Pancreas (tissue), 10 donors: ENCODE data around the gene RGS11. TPM values are rescaled to one million over a fixed set of nuclear protein-coding genes. Genes with fewer than 3 reads are reported as not detected.
A peak's percentile ranks its signal among the peaks of the same experiment; 100 is the strongest.
"Not testable (repeated sequence)": the region's sequence is repeated elsewhere in the genome, so short reads cannot be mapped to it uniquely, and the experiment has no call there.

Experiments used
- ATAC-seq, 4 donors: fragments of 200-7000 bp; cut with Tn5 transposase; one replicate each; pipeline versions ENCODE4 v1.8.0 to v1.9.1; 2020; ENCODE audit warnings: mild to moderate bottlenecking in 4 of 4, moderate library complexity in 4 of 4
- DNase-seq, 6 donors: peaks; one replicate each; pipeline ENCODE4 v3.0.0-alpha.2; 2020
- FAIRE-seq: peaks from 2 replicates; lab custom pipeline; 2012; peaks lifted over from hg19 to GRCh38; lab: Jason Lieb, UNC
- H3K27ac ChIP-seq, 4 donors: fragments of 200-600 bp; sonication (generic); 1 replicate in 3 of 4; 2 replicates in 1 of 4; pipeline versions ENCODE4 v1.5.0 to v1.8.0; 2020
- H3K27me3 ChIP-seq, 4 donors: fragments of 200-600 bp; one replicate each; pipeline ENCODE4 v1.8.0; 2021
- H3K36me3 ChIP-seq, 3 donors: fragments of 200-600 bp; sonication (generic) in 1 of 3; one replicate each; pipeline versions ENCODE4 v1.5.0 to v1.8.0; 2020 to 2021
- H3K4me1 ChIP-seq, 3 donors: fragments of 200-600 bp; one replicate each; pipeline ENCODE4 v1.8.0; 2021
- H3K4me3 ChIP-seq, 4 donors: fragments of 200-600 bp; sonication (generic) in 2 of 4; one replicate each; pipeline versions ENCODE4 v1.5.0 to v1.8.0; 2020 to 2021
- H3K9me3 ChIP-seq, 4 donors: fragments of 200-600 bp; one replicate each; pipeline ENCODE4 v1.8.0; 2021
- WGBS, 2 donors: extraction: QIAGEN DNeasy Blood & Tissue Kit; methylation state at CpG; one replicate each; pipeline ENCODE4 v1.1.7; 2013; 5-methylcytosine and 5-hydroxymethylcytosine counted together
- intact Hi-C, 3 donors: fragments of 100-400 bp; cut with DNase I; formaldehyde crosslinking; loops; one replicate each; pipeline versions ENCODE4 v1.11.1 to v1.14.2; 2022
- polyA plus RNA-seq, 2 donors: library from polyadenylated mRNA; stranded (reverse); fragments of 200-250 nt; gene quantifications; one replicate each; pipeline ENCODE4 v1.2.3, GENCODE V29; 2013
- total RNA-seq, 6 donors: library from RNA; stranded (reverse); fragmentation: NEBNext Ultra II Directional in 4 of 6; extraction: Animal tissue kit (Norgen Biotek cat#: 25700) in 4 of 6; gene quantifications; one replicate each; pipeline versions ENCODE4 v1.2.1 to v1.2.4, GENCODE V29; 2021 to 2023
- TF ChIP-seq, protein P1 (sequence below), 4 donors: fragments of 200-600 bp; sonication (generic) in 3 of 4; IDR thresholded peaks; one replicate each; pipeline versions ENCODE4 v1.5.0 to v1.8.0; 2021; ENCODE audit warnings: antibody characterized with exemption in 4 of 4
- donor health status: healthy with polysubstance abuse.
- donor health status: DM: no; HTN: no; CAD: no; lungs with moderate emphysema.
- donor health status: DM: no; HTN: no; CAD: no.
- donor health status: control.
- donor health status: control.
- donor health status: Bipolar disorder and iron deficiency.
- donor health status: DM: yes; HTN: yes; CAD: no.
- donor health status: DM: no; HTN: no; CAD: no.
- donor health status: DM: no; HTN: no; CAD: no.
- donor health status: DM: yes; HTN: yes; CAD: no.

Gene RGS11
- total and polyA plus RNA-seq, 8 donors, result 4.5 to 47.2 (median 8.1) TPM

DNA sequence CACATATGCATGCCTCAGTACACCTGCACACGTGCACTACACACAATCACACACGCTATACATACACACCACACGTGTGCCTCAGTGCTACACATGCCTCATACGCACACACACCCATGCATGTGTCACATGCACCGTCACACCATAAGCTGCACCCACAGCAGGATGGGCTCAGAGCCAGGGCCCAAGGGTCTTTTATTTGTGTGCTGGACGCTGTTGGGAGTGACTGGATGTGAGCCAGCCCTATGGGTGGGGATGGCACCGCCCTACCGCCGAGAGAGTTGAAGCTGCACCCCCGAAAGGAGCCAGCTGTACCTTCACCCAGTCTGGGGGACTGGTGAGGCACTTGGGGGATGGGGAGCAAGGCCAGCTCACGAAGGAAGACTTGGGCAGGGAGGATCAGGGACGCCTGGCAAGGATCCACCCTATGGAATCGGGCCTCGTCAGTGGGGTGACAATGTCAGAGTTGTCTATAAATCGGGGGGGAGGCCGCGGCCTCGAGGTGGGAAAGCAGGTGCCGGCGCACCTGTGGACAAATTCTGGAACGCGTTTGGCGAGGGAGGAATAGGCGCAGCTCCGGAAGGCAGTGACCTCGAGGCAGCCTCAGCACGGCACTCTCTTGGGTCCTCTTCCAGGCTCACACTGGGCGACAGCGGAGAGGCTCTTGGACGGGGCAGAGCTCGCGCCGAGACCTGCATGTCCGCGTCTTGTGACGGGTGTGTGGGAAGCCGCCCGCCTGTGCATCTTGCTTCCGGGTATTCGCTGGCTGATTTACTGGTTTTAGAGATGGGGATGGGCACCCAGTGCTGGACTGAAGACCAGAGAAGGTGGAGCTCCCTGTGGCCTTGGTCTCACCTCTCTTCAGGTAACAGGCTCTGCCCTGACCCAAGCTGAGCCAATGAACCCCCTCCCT lies 7.3 kb downstream of the RGS11 start:
- Histone ChIP-seq H3K27ac (peak overlapping the region; percentile 77 to 88 (median 82)), H3K4me3 (peak overlapping the region in 2 of 4 donors; percentile 22 to 31), H3K27me3 (no peaks in the 10 kb centered on the region), H3K4me1 (peaks cover 0 to 12% (median 5%) of the 10 kb centered on the region in 3 donors), H3K9me3 (no peaks in the 10 kb centered on the region), H3K36me3 (peaks cover 0 to 17% (median 4%) of the 10 kb centered on the region in 3 donors)
- peak; percentile 75 to 85 (median 84) for ATAC-seq
- TF ChIP-seq, protein P1, sequence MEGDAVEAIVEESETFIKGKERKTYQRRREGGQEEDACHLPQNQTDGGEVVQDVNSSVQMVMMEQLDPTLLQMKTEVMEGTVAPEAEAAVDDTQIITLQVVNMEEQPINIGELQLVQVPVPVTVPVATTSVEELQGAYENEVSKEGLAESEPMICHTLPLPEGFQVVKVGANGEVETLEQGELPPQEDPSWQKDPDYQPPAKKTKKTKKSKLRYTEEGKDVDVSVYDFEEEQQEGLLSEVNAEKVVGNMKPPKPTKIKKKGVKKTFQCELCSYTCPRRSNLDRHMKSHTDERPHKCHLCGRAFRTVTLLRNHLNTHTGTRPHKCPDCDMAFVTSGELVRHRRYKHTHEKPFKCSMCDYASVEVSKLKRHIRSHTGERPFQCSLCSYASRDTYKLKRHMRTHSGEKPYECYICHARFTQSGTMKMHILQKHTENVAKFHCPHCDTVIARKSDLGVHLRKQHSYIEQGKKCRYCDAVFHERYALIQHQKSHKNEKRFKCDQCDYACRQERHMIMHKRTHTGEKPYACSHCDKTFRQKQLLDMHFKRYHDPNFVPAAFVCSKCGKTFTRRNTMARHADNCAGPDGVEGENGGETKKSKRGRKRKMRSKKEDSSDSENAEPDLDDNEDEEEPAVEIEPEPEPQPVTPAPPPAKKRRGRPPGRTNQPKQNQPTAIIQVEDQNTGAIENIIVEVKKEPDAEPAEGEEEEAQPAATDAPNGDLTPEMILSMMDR (IDR thresholded peaks at IDR 0.05), result no peak
- FAIRE-seq, result no peak
- peak; percentile 77 to 93 (median 86) for DNase-seq
- intact Hi-C loops, result no loop called here
- 16% methylated on average over 37 to 40 of the region's 40 CpGs for WGBS, 2 donors

DNA sequence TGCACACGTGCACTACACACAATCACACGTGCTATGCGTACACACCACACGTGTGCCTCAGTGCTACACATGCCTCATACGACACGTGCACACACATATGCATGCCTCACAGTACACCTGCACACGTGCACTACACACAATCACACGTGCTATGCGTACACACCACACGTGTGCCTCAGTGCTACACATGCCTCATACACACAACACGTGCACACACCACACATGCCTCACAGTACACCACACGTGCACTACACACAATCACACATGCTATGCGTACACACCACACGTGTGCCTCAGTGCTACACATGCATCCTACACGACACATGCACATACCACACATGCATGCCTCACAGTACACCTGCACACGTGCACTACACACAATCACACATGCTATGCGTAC lies 8.2 kb downstream of the RGS11 start:
- intact Hi-C loops, ATAC-seq, H3K27me3 ChIP-seq, H3K27ac ChIP-seq, H3K9me3 ChIP-seq, DNase-seq, H3K4me3 ChIP-seq, FAIRE-seq: not testable (repeated sequence)
- WGBS, 2 donors, result 81 to 85% methylated on average over 17 of the region's 17 CpGs
- Histone ChIP-seq H3K36me3 (peaks cover 0 to 25% (median 8%) of the 10 kb centered on the region in 3 donors), H3K4me1 (peaks cover 0 to 12% (median 5%) of the 10 kb centered on the region in 3 donors)

DNA sequence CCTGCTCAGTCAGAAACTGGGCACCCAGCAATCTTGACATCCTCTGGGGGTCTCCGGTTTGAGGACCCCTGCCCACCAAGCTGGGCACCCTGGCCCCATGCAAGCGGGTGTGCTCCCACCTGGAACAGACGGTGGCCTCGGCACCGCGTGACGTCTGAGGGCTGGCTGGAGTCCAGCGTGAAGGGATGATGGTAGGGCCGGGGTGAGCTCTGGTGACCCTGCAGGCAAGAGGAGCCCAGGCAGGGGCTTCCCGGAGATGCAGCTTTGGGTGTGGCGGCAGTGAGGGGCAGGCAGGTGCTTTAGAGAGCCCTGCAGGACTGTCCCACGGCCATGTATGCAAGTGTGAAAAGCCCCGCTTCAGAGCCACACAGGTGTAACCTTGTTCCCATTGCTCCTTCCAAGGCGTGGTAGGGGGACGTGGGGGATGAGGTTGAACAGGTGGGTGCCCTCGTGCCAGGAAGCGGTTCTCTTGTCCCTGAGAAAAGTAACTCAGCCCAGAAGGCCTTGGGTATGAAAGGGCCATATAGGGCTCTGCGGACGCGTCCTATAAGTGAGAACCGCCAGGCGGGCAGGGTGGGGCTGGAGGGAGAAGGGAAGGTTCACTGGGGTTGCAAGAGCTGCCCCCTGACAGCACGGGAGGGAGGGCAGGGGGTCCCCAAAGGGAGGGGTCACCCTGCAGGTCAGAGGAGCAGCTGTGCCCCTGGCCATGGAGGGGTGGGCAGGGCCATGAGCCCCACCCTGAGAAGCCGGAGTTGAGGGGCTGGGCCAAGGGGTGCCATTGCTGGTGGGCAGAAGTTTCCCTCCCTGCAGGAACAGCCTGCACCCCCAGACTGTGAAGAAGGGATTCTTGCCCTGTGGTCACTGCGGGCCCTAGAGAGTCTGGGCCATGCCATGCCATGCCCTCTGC lies 9.2 kb downstream of the RGS11 start:
- peaks cover 0 to 36% (median 13%) of the 10 kb centered on the region in 3 donors for H3K36me3 ChIP-seq
- no peak for FAIRE-seq
- H3K9me3 ChIP-seq, result no peaks in the 10 kb centered on the region
- no peak overlapping the region for H3K27ac ChIP-seq
- peak in 3 of 6 donors; percentile 21 to 72 (median 56) for DNase-seq
- intact Hi-C loops, result no loop called here
- no peaks in the 10 kb centered on the region for H3K27me3 ChIP-seq
- TF ChIP-seq, protein P1 (IDR thresholded peaks at IDR 0.05), result no peak
- WGBS, 2 donors, result 76 to 81% methylated on average over 23 to 25 of the region's 25 CpGs
- H3K4me1 ChIP-seq, result peaks cover 0 to 12% (median 5%) of the 10 kb centered on the region in 3 donors
- no peak for ATAC-seq
- no peak overlapping the region for H3K4me3 ChIP-seq

DNA sequence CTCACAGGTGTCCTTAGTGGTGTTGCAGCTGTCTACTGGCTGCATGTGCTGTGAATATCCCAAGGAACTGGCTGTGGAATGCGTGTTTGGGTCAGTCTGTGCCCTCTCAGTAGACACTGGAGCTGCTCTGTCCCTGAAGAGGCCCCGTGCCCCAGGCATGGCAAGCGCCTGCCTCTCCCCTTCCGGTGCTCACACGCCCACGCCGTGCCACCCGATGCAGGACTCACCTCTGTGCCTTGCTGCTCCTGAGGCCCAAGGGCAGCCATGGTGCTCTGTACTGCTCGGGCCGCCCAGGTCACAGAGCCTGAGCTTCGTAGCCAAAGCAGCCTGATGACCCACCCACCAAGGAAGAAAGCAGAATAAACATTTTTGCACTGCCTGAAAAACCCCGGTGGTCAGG lies 10.0 kb downstream of the RGS11 start:
- Histone ChIP-seq H3K4me3 (no peak overlapping the region), H3K4me1 (peaks cover 0 to 12% (median 12%) of the 10 kb centered on the region in 3 donors), H3K27ac (no peak overlapping the region), H3K36me3 (peaks cover 0 to 40% (median 13%) of the 10 kb centered on the region in 3 donors), H3K27me3 (no peaks in the 10 kb centered on the region), H3K9me3 (no peaks in the 10 kb centered on the region)
- TF ChIP-seq, protein P1 (IDR thresholded peaks at IDR 0.05), result no peak
- FAIRE-seq, result no peak
- 80 to 81% methylated on average over 12 of the region's 12 CpGs for WGBS, 2 donors
- peak in 2 of 6 donors; percentile 11 to 26 for DNase-seq
- intact Hi-C loops, result no loop called here
- no peak for ATAC-seq

DNA sequence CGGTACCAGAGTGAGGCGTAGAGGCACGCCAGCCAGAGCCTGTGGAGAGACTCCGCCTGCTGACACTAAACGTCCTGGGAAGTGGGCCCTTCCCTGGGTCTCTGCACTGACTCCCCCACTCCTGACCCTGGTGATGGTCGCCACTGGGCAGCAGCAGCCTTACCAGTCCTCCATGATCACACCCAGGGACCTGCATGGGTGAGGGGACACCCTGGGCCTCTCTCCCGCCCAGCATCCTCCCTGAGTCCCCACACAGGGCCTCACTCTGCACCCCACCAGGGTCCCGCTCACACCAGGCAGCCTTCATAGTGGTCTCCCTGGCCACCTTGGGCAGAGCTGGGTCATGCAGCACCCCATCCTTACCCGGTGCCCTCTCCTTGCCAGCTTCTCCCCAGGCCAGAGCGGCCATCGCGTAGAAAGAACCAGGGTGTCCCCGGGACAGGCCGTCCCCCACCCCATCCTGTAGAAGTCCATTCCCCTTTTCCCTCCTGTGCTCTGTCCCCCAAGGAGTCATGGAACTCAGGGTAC lies 10.7 kb downstream of the RGS11 start:
- 91 to 95% methylated on average over 14 of the region's 14 CpGs for WGBS, 2 donors
- intact Hi-C loops, result no loop called here
- Histone ChIP-seq H3K27me3 (no peaks in the 10 kb centered on the region), H3K4me1 (peaks cover 0 to 12% (median 12%) of the 10 kb centered on the region in 3 donors), H3K4me3 (no peak overlapping the region), H3K27ac (no peak overlapping the region), H3K36me3 (peaks cover 0 to 46% (median 13%) of the 10 kb centered on the region in 3 donors), H3K9me3 (no peaks in the 10 kb centered on the region)
- ATAC-seq (no peak), FAIRE-seq (no peak), DNase-seq (peak in 3 of 6 donors; percentile 13 to 64 (median 26))
- TF ChIP-seq, protein P1 (IDR thresholded peaks at IDR 0.05), result no peak
